H1 (cell line): Measurements from ENCODE around the gene PPP2R2C. TPM values are rescaled to one million over a fixed set of nuclear protein-coding genes. Genes with fewer than 3 reads are reported as not detected.

ENCODE experiments used
- CTCF ChIA-PET: fragments of 300-600 bp; sonication (Branson Sonifier 250); formaldehyde crosslinking; loops from one replicate; lab custom pipeline; 2021; ENCODE audit not compliant: partially characterized antibody; lab: Charles Lee
- POLR2A ChIA-PET: fragments of 300-600 bp; sonication (Branson Sonifier 250); formaldehyde crosslinking; loops from one replicate; lab custom pipeline; 2021; ENCODE audit warnings: inconsistent platforms; ENCODE audit not compliant: partially characterized antibody; lab: Charles Lee
- DNase-seq, 2 experiments: peaks; one replicate each; pipeline versions ENCODE4 v3.0.0 to v3.0.0-alpha.2; 2010 to 2022; ENCODE audit warnings: low spot score in 2 of 2, low read depth in 1 of 2, mixed read lengths in 1 of 2
- FAIRE-seq: peaks from 2 replicates; lab custom pipeline; 2011; peaks lifted over from hg19 to GRCh38; lab: Jason Lieb, UNC
- H2AFZ ChIP-seq: 2 replicates; pipeline ENCODE4 v1.8.1; 2012; ENCODE audit warnings: low read length, inconsistent platforms
- H2AK5ac ChIP-seq: 2 replicates; pipeline ENCODE4 v1.6.1; 2013; ENCODE audit warnings: low read depth, low read length
- H2BK120ac ChIP-seq: replicated peaks from 2 replicates; pipeline ENCODE3; 2013; ENCODE audit warnings: low read depth, low read length, inconsistent platforms
- H2BK12ac ChIP-seq: 2 replicates; pipeline ENCODE4 v1.6.1; 2013; ENCODE audit warnings: low read depth, low read length
- H2BK15ac ChIP-seq: 2 replicates; pipeline ENCODE4 v1.6.1; 2013; ENCODE audit warnings: low read length
- H2BK20ac ChIP-seq: 2 replicates; pipeline ENCODE4 v1.6.1; 2013; ENCODE audit warnings: low read length
- H2BK5ac ChIP-seq: 2 replicates; pipeline ENCODE4 v1.6.1; 2013; ENCODE audit warnings: low read depth, low read length
- H3K14ac ChIP-seq: 2 replicates; pipeline ENCODE4 v1.6.1; 2013; ENCODE audit warnings: inconsistent platforms; ENCODE audit not compliant: insufficient read length
- H3K18ac ChIP-seq: 2 replicates; pipeline ENCODE4 v1.6.1; 2013; ENCODE audit warnings: low read length; ENCODE audit errors: extremely low read depth
- H3K23ac ChIP-seq: 2 replicates; pipeline ENCODE4 v1.6.1; 2013; ENCODE audit warnings: inconsistent platforms; ENCODE audit not compliant: insufficient read length
- H3K23me2 ChIP-seq: 2 replicates; pipeline ENCODE4 v1.6.1; 2013; ENCODE audit warnings: low read depth, low read length
- H3K27ac ChIP-seq: 2 replicates; pipeline ENCODE4 v1.6.1; 2011; ENCODE audit warnings: low read depth, low read length, inconsistent platforms
- H3K27me3 ChIP-seq, 4 experiments: replicated peaks in 1 of 4; 1 replicate in 1 of 4; 2 replicates in 3 of 4; pipeline versions ENCODE4 v1.6.1 to v1.8.1; 2011 to 2013; ENCODE audit warnings: low read length in 3 of 4, mild to moderate bottlenecking in 3 of 4, inconsistent platforms in 2 of 4, mixed read lengths in 2 of 4, moderate library complexity in 1 of 4; ENCODE audit not compliant: control insufficient read depth in 3 of 4, insufficient read depth in 3 of 4; ENCODE audit errors: extremely low read depth in 1 of 4
- H3K36me3 ChIP-seq, 4 experiments: 2 replicates each; pipeline versions ENCODE4 v1.6.1 to v1.8.1; 2011 to 2013; ENCODE audit warnings: mild to moderate bottlenecking in 4 of 4, low read length in 3 of 4, moderate library complexity in 2 of 4, control low read depth in 1 of 4, inconsistent platforms in 1 of 4; ENCODE audit not compliant: insufficient read depth in 4 of 4, control insufficient read depth in 2 of 4
- H3K4ac ChIP-seq: replicated peaks from 2 replicates; pipeline ENCODE3; 2013; ENCODE audit warnings: low read length, low read depth, mixed read lengths, inconsistent platforms; ENCODE audit not compliant: insufficient read length
- H3K4me1 ChIP-seq, 4 experiments: replicated peaks in 1 of 4; 1 replicate in 1 of 4; 2 replicates in 3 of 4; pipeline versions ENCODE4 v1.6.1 to v1.8.1; 2011 to 2013; ENCODE audit warnings: low read length in 3 of 4, inconsistent platforms in 2 of 4, mixed read lengths in 1 of 4; ENCODE audit not compliant: insufficient read depth in 4 of 4, control insufficient read depth in 3 of 4
- H3K4me2 ChIP-seq, 2 experiments: 2 replicates each; pipeline versions ENCODE4 v1.6.1 to v1.8.1; 2011 to 2013; ENCODE audit warnings: low read depth in 2 of 2, low read length in 2 of 2, control low read depth in 1 of 2, inconsistent platforms in 1 of 2, mild to moderate bottlenecking in 1 of 2; ENCODE audit not compliant: insufficient read depth in 1 of 2
- H3K4me3 ChIP-seq, 4 experiments: fragments of 200-600, 300-600 bp in 1 of 4; sonication (generic), shearing (Covaris generic), sonication (Bioruptor Twin) in 1 of 4; 2 replicates each; pipeline versions ENCODE4 v1.5.1 to v1.8.1; 2011 to 2016; ENCODE audit warnings: low read length in 4 of 4, low read depth in 3 of 4, control low read depth in 2 of 4, inconsistent platforms in 2 of 4, mild to moderate bottlenecking in 2 of 4, mixed read lengths in 1 of 4, moderate library complexity in 1 of 4; ENCODE audit not compliant: insufficient read depth in 2 of 4; ENCODE audit errors: extremely low read depth in 1 of 4
- H3K56ac ChIP-seq: replicated peaks from 2 replicates; pipeline ENCODE3; 2013; ENCODE audit warnings: low read depth, mild to moderate bottlenecking, mixed read lengths, low read length, inconsistent platforms; ENCODE audit not compliant: insufficient read length
- H3K79me1 ChIP-seq: 2 replicates; pipeline ENCODE4 v1.6.1; 2013; ENCODE audit warnings: low read depth, low read length, control low read depth
- H3K79me2 ChIP-seq, 2 experiments: 2 replicates each; pipeline versions ENCODE4 v1.6.1 to v1.8.1; 2012 to 2013; ENCODE audit warnings: low read length in 2 of 2, mild to moderate bottlenecking in 2 of 2, inconsistent platforms in 1 of 2; ENCODE audit not compliant: insufficient read depth in 2 of 2, control insufficient read depth in 1 of 2
- H3K9ac ChIP-seq, 4 experiments: replicated peaks in 1 of 4; 1 replicate in 1 of 4; 2 replicates in 3 of 4; pipeline versions ENCODE4 v1.6.1 to v1.8.1; 2011 to 2013; ENCODE audit warnings: low read depth in 3 of 4, low read length in 3 of 4, control low read depth in 2 of 4, mild to moderate bottlenecking in 2 of 4, moderate library complexity in 2 of 4, inconsistent platforms in 1 of 4; ENCODE audit errors: extremely low read depth in 1 of 4
- H3K9me3 ChIP-seq, 2 experiments: 2 replicates each; pipeline versions ENCODE4 v1.6.1 to v1.8.1; 2012 to 2013; ENCODE audit warnings: mild to moderate bottlenecking in 2 of 2, moderate library complexity in 2 of 2, control low read depth in 1 of 2, inconsistent platforms in 1 of 2, low read depth in 1 of 2, low read length in 1 of 2, mixed read lengths in 1 of 2; ENCODE audit not compliant: insufficient read depth in 2 of 2
- H4K20me1 ChIP-seq, 2 experiments: replicated peaks in 1 of 2; 2 replicates each; pipeline versions ENCODE3 to v1.8.1; 2011 to 2013; ENCODE audit warnings: inconsistent platforms in 2 of 2, low read length in 2 of 2, mild to moderate bottlenecking in 1 of 2; ENCODE audit not compliant: insufficient read depth in 2 of 2, control insufficient read depth in 1 of 2
- H4K5ac ChIP-seq: 2 replicates; pipeline ENCODE4 v1.6.1; 2013; ENCODE audit warnings: low read length, low read depth, mixed read lengths, inconsistent platforms; ENCODE audit not compliant: insufficient read length
- H4K8ac ChIP-seq: 2 replicates; pipeline ENCODE4 v1.8.0; 2013; ENCODE audit warnings: mild to moderate bottlenecking, moderate library complexity, low read length, inconsistent platforms; ENCODE audit not compliant: insufficient read depth; ENCODE audit errors: extremely low read depth
- H4K91ac ChIP-seq: replicated peaks from 2 replicates; pipeline ENCODE3; 2013; ENCODE audit warnings: low read length, mixed read lengths, inconsistent platforms; ENCODE audit not compliant: insufficient read length
- CBX5 ChIP-seq: fragments of 300-800, 300-1000 bp; sonication (generic); IDR thresholded peaks from 2 replicates; pipeline ENCODE4 v1.7.1; 2016; ENCODE audit warnings: antibody characterized with exemption, low read length, low read depth
- GABPA ChIP-seq: IDR thresholded peaks from 2 replicates; pipeline ENCODE4 v1.6.1; 2011; ENCODE audit warnings: mild to moderate bottlenecking, low read length, moderate library complexity, borderline replicate concordance; ENCODE audit not compliant: insufficient read depth
- JUN ChIP-seq: IDR thresholded peaks from 2 replicates; pipeline ENCODE4 v1.6.1; 2011; ENCODE audit warnings: low read depth, mild to moderate bottlenecking, improper control_type of control experiment, low read length
- SRF ChIP-seq: IDR thresholded peaks from 2 replicates; pipeline ENCODE4 v1.6.1; 2011; ENCODE audit warnings: mild to moderate bottlenecking, low read depth, low read length, moderate library complexity
- SUZ12 ChIP-seq: fragments of 200-600 bp; sonication (generic); IDR thresholded peaks from 2 replicates; pipeline ENCODE4 v1.6.1; 2012; ENCODE audit warnings: mild to moderate bottlenecking, inconsistent platforms, low read length, moderate library complexity, mixed read lengths
- WGBS, 2 experiments: shearing (Covaris generic) in 1 of 2; methylation state at CpG; one replicate each; pipeline versions ENCODE4 v1.1.6 to v1.1.7; 2013 to 2015; ENCODE audit warnings: low lambda C conversion rate in 2 of 2, mixed read lengths in 2 of 2, inconsistent platforms in 1 of 2, low coverage in 1 of 2, missing lambda C conversion rate in 1 of 2; ENCODE audit not compliant: insufficient replicate concordance in 2 of 2, insufficient coverage in 1 of 2, insufficient read length in 1 of 2; ENCODE audit errors: extremely low coverage in 1 of 2, missing lambda C conversion rate in 1 of 2; 5-methylcytosine and 5-hydroxymethylcytosine counted together
- polyA plus RNA-seq, 7 experiments: library from polyadenylated mRNA; depleted of rRNA in 3 of 7; stranded (reverse) in 5 of 7; unstranded in 2 of 7; fragments of >200 nt in 5 of 7; fragments of 200-250 nt in 2 of 7; gene quantifications; 1 replicate in 5 of 7; 2 replicates in 1 of 7; 4 replicates in 1 of 7; pipeline versions ENCODE4 v1.2.1 to v1.2.3, GENCODE V29; 2011 to 2013; ENCODE audit warnings: missing spikeins in 2 of 7, mixed read lengths in 2 of 7
- total RNA-seq: library from RNA; stranded (reverse); fragmentation: NEBNext Ultra II Directional; extraction: Animal tissue kit (Norgen Biotek cat#: 25700); gene quantifications from 2 replicates; pipeline ENCODE4 v1.2.1, GENCODE V29; 2021

The PPP2R2C gene
- total and polyA plus RNA-seq, 2 of the 8 experiments (the other 6 are each of a cell fraction or from before 2014, with no cell fraction given), result 6.4 TPM

GRCh38 chr4:6474705-6475457 is 2.5 kb upstream of the PPP2R2C start:
- Histone ChIP-seq H3K9ac (no peak overlapping the region), H3K27me3 (peaks cover 15 to 38% (median 31%) of the 10 kb centered on the region in 4 experiments), H3K79me1 (no peaks in the 10 kb centered on the region), H2BK5ac (0 out of 2 replicates have a peak overlapping the region, but pooled peaks have one; percentile 49), H3K23ac (no peak overlapping the region), H2BK15ac (peak overlapping the region; percentile 61; the same call in 1 of the 2 replicates), H3K4me3 (no peak overlapping the region), H3K4me2 (no peak overlapping the region), H3K56ac (no peak overlapping the region), H3K27ac (no peak overlapping the region), H4K8ac (no peak overlapping the region), H2AFZ (no peak overlapping the region), H3K18ac (no peak overlapping the region; the same call in none of the 2 replicates), H3K4ac (no peak overlapping the region), H3K36me3 (no peaks in the 10 kb centered on the region), H2BK12ac (peak overlapping the region; percentile 80; the same call in 1 of the 2 replicates), H2BK120ac (no peak overlapping the region), H3K14ac (no peak overlapping the region), H4K5ac (no peak overlapping the region), H4K91ac (no peak overlapping the region), H3K79me2 (no peaks in the 10 kb centered on the region), H4K20me1 (peaks cover 0 to under 1% of the 10 kb centered on the region in 2 experiments), H3K4me1 (peaks cover 0 to 16% (median 12%) of the 10 kb centered on the region in 4 experiments; a peak in 6 of 7 replicates), H3K23me2 (peaks cover 12% of the 10 kb centered on the region; the same call in 1 of the 2 replicates), H3K9me3 (no peaks in the 10 kb centered on the region), H2AK5ac (no peak overlapping the region), H2BK20ac (0 out of 2 replicates have a peak overlapping the region, but pooled peaks have one; percentile 66)
- WGBS, 2 experiments, result 76 to 96% methylated on average over 4 to 9 of the region's 9 CpGs
- peak in 1 of 2 experiments; percentile 35 for DNase-seq
- CTCF ChIA-PET, result interaction anchor here (0.6 to 2.7 kb wide), 22 partner anchors 8 to 201 kb away, joined by 3 to 20 read pairs (median 3); no protein-coding TSS in a partner anchor
- POLR2A ChIA-PET, result interaction anchor here (0.6 kb wide), 1 partner anchor 127 kb away, joined by 3 read pairs; no protein-coding TSS in a partner anchor
- FAIRE-seq, result no peak
- TF ChIP-seq SUZ12 (no peak), GABPA (no peak), JUN (no peak), SRF (no peak), CBX5 (no peak)
